Tibial nerve (tissue), 4 donors: Measurements from ENCODE around the gene OR2J1. TPM values are rescaled to one million over a fixed set of nuclear protein-coding genes. Genes with fewer than 3 reads are reported as not detected.

Experiments used
- DNase-seq, 2 donors: peaks; one replicate each; pipeline ENCODE4 v3.0.0-alpha.2; 2019; ENCODE audit warnings: low spot score in 2 of 2
- H3K27ac ChIP-seq, 4 donors: fragments of 200-600 bp; sonication (generic) in 3 of 4; one replicate each; pipeline ENCODE4 v1.5.1; 2017 to 2019; ENCODE audit warnings: mild to moderate bottlenecking in 1 of 4
- H3K27me3 ChIP-seq, 2 donors: fragments of 200-600 bp; sonication (generic) in 1 of 2; one replicate each; pipeline versions ENCODE4 v1.5.1 to v1.6.0; 2017 to 2019
- H3K36me3 ChIP-seq, 3 donors: fragments of 200-600 bp; sonication (generic); one replicate each; pipeline ENCODE4 v1.5.1; 2018 to 2019
- H3K4me1 ChIP-seq, 4 donors: fragments of 200-600 bp; sonication (generic) in 3 of 4; one replicate each; pipeline ENCODE4 v1.5.1; 2017 to 2019
- H3K4me3 ChIP-seq, 4 donors: fragments of 200-600 bp; sonication (generic) in 3 of 4; one replicate each; pipeline ENCODE4 v1.5.1; 2017 to 2019; ENCODE audit warnings: mild to moderate bottlenecking in 1 of 4, moderate library complexity in 1 of 4
- H3K9me3 ChIP-seq, 4 donors: fragments of 200-600 bp; sonication (generic) in 3 of 4; one replicate each; pipeline ENCODE4 v1.5.1; 2017 to 2019
- CTCF ChIP-seq, 5 experiments: fragments of 200-600 bp in 3 of 5; fragments of 450-650 bp in 2 of 5; sonication (generic) in 3 of 5; IDR thresholded peaks; one replicate each; pipeline ENCODE4 v1.5.1; 2016 to 2019; ENCODE audit warnings: antibody characterized with exemption in 5 of 5, mild to moderate bottlenecking in 3 of 5, moderate library complexity in 2 of 5
- EP300 ChIP-seq, 2 donors: sonication (generic); formaldehyde crosslinking; IDR thresholded peaks; one replicate each; pipeline ENCODE4 v1.6.1; 2017; ENCODE audit warnings: antibody characterized with exemption in 2 of 2, mild to moderate bottlenecking in 1 of 2
- POLR2A ChIP-seq, 2 donors: fragments of 450-650 bp; IDR thresholded peaks; one replicate each; pipeline ENCODE4 v1.6.1; 2017; ENCODE audit warnings: antibody characterized with exemption in 2 of 2, mild to moderate bottlenecking in 2 of 2, moderate library complexity in 2 of 2
- WGBS, 2 donors: methylation state at CpG; one replicate each; pipeline ENCODE4 v1.1.5; 2018; 5-methylcytosine and 5-hydroxymethylcytosine counted together
- total RNA-seq, 4 donors: library from RNA; depleted of rRNA; stranded (reverse); fragments of >200 nt; gene quantifications; one replicate each; pipeline ENCODE4 v1.1.0, GENCODE V29; 2016

Gene OR2J1
- total RNA-seq = not detected

- Histone ChIP-seq H3K27ac (no peak within 1 kb of the TSS), H3K4me3 (no peak within 1 kb of the TSS), H3K9me3 (no peaks in the 10 kb centered on the region), H3K4me1 (no peaks in the 10 kb centered on the region), H3K27me3 (no peaks in the 10 kb centered on the region), H3K36me3 (no peaks in the 10 kb centered on the region)
- 78 to 79% methylated on average over 3 of the region's 3 CpGs for WGBS, 2 donors
- DNase-seq = no peak
- TF ChIP-seq EP300 (IDR thresholded peaks at IDR 0.05) (no peak), CTCF (IDR thresholded peaks at IDR 0.05) (no peak), POLR2A (IDR thresholded peaks at IDR 0.05) (no peak)
Measured at GRCh38 chr6:29099190-29099589, at the start of gene OR2J1. Gene OR2J1, plus strand, starts transcription at chr6:29099490. Its CDS starts 1,453 bp downstream, at chr6:29100943.

- Histone ChIP-seq H3K4me1 (no peaks in the 10 kb centered on the region), H3K4me3 (no peak overlapping the region), H3K27ac (no peak overlapping the region), H3K9me3 (peaks cover 0 to 8% (median 0%) of the 10 kb centered on the region in 4 donors), H3K27me3 (no peaks in the 10 kb centered on the region), H3K36me3 (no peaks in the 10 kb centered on the region)
- TF ChIP-seq CTCF (IDR thresholded peaks at IDR 0.05) = no peak
- TF ChIP-seq POLR2A (IDR thresholded peaks at IDR 0.05) = no peak
- TF ChIP-seq EP300 (IDR thresholded peaks at IDR 0.05) = no peak
- 87% methylated on average over 3 of the region's 3 CpGs for WGBS, 2 donors
- no peak for DNase-seq
Measured at GRCh38 chr6:29051680-29052079, 47.6 kb upstream of the OR2J1 start.

- 25 to 33% methylated on average over 9 of the region's 9 CpGs for WGBS, 2 donors
- H3K9me3 ChIP-seq = peaks cover 0 to 5% (median 0%) of the 10 kb centered on the region in 4 donors
- no peaks in the 10 kb centered on the region for H3K36me3 ChIP-seq
- H3K4me1 ChIP-seq = no peaks in the 10 kb centered on the region
- no peaks in the 10 kb centered on the region for H3K27me3 ChIP-seq
- peak in 2 of 5 experiments; percentile 10 to 15 for TF ChIP-seq CTCF (IDR thresholded peaks at IDR 0.05)
- TF ChIP-seq POLR2A (IDR thresholded peaks at IDR 0.05) = no peak
- no peak for DNase-seq
- no peak overlapping the region for H3K27ac ChIP-seq
- no peak overlapping the region for H3K4me3 ChIP-seq
Measured at GRCh38 chr6:29071831-29072723, 27.2 kb upstream of the OR2J1 start.

GRCh38 chr6:29079203-29079602, 20.1 kb upstream of the OR2J1 start:
- H3K27me3 ChIP-seq = no peaks in the 10 kb centered on the region
- TF ChIP-seq POLR2A (IDR thresholded peaks at IDR 0.05) = no peak
- TF ChIP-seq EP300 (IDR thresholded peaks at IDR 0.05) = no peak
- TF ChIP-seq CTCF (IDR thresholded peaks at IDR 0.05) = no peak
- H3K9me3 ChIP-seq = no peaks in the 10 kb centered on the region
- H3K27ac ChIP-seq = no peak overlapping the region
- H3K4me3 ChIP-seq = no peak overlapping the region
- WGBS, 2 donors = 89 to 95% methylated on average over 1 of the region's 1 CpG
- no peaks in the 10 kb centered on the region for H3K4me1 ChIP-seq
- no peaks in the 10 kb centered on the region for H3K36me3 ChIP-seq
- DNase-seq = no peak

GRCh38 chr6:29081312-29081711, 18.0 kb upstream of the OR2J1 start:
- H3K27me3 ChIP-seq = no peaks in the 10 kb centered on the region
- no peaks in the 10 kb centered on the region for H3K4me1 ChIP-seq
- no peaks in the 10 kb centered on the region for H3K36me3 ChIP-seq
- DNase-seq = no peak
- TF ChIP-seq EP300 (IDR thresholded peaks at IDR 0.05) (no peak), CTCF (IDR thresholded peaks at IDR 0.05) (no peak)
- H3K4me3 ChIP-seq = no peak overlapping the region
- H3K27ac ChIP-seq = no peak overlapping the region
- no peaks in the 10 kb centered on the region for H3K9me3 ChIP-seq
